Right atrium auricular region (tissue), 2 donors: ENCODE data around the gene ETV6. TPM values are rescaled to one million over a fixed set of nuclear protein-coding genes. Genes with fewer than 3 reads are reported as not detected.

ENCODE experiments used
- DNase-seq: peaks from one replicate; pipeline ENCODE4 v3.0.0-alpha.2; 2019; ENCODE audit warnings: low spot score
- H3K27ac ChIP-seq, 2 donors: fragments of 200-600 bp; sonication (generic); 1 replicate in 1 of 2; 2 replicates in 1 of 2; pipeline ENCODE4 v1.5.1; 2016 to 2019
- H3K27me3 ChIP-seq, 2 donors: fragments of 200-600 bp; sonication (generic); one replicate each; pipeline versions ENCODE4 v1.5.1 to v1.6.0; 2017 to 2019
- H3K36me3 ChIP-seq: fragments of 200-600 bp; sonication (generic); one replicate; pipeline ENCODE4 v1.5.1; 2016
- H3K4me1 ChIP-seq, 2 donors: fragments of 200-600 bp; sonication (generic); one replicate each; pipeline versions ENCODE4 v1.5.1 to v1.6.0; 2017 to 2019
- H3K4me3 ChIP-seq, 2 donors: fragments of 200-600 bp; sonication (generic); 1 replicate in 1 of 2; 2 replicates in 1 of 2; pipeline ENCODE4 v1.5.1; 2017 to 2019; ENCODE audit warnings: mild to moderate bottlenecking in 1 of 2, moderate library complexity in 1 of 2
- H3K9me3 ChIP-seq, 2 donors: fragments of 200-600 bp; sonication (generic); one replicate each; pipeline ENCODE4 v1.5.1; 2019
- total RNA-seq, 2 donors: library from RNA; depleted of rRNA; stranded (reverse); fragments of >200 nt; gene quantifications; one replicate each; pipeline ENCODE4 v1.1.0, GENCODE V29; 2016
- TF ChIP-seq, protein P1 (sequence below), 2 donors: fragments of 200-600 bp; sonication (generic); IDR thresholded peaks; one replicate each; pipeline ENCODE4 v1.5.1; 2019; ENCODE audit warnings: antibody characterized with exemption in 2 of 2

Gene ETV6
- total RNA-seq, 2 donors from 2014 or later: 6.7 TPM

- Histone ChIP-seq H3K9me3 (no peaks in the 10 kb centered on the region), H3K27ac (no peak overlapping the region), H3K4me3 (no peak overlapping the region), H3K27me3 (no peaks in the 10 kb centered on the region), H3K4me1 (no peaks in the 10 kb centered on the region), H3K36me3 (no peaks in the 10 kb centered on the region)
- no peak for DNase-seq
- TF ChIP-seq, protein P1, sequence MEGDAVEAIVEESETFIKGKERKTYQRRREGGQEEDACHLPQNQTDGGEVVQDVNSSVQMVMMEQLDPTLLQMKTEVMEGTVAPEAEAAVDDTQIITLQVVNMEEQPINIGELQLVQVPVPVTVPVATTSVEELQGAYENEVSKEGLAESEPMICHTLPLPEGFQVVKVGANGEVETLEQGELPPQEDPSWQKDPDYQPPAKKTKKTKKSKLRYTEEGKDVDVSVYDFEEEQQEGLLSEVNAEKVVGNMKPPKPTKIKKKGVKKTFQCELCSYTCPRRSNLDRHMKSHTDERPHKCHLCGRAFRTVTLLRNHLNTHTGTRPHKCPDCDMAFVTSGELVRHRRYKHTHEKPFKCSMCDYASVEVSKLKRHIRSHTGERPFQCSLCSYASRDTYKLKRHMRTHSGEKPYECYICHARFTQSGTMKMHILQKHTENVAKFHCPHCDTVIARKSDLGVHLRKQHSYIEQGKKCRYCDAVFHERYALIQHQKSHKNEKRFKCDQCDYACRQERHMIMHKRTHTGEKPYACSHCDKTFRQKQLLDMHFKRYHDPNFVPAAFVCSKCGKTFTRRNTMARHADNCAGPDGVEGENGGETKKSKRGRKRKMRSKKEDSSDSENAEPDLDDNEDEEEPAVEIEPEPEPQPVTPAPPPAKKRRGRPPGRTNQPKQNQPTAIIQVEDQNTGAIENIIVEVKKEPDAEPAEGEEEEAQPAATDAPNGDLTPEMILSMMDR (IDR thresholded peaks at IDR 0.05): no peak
Measured at GRCh38 chr12:11739980-11740577, 90.6 kb downstream of the ETV6 start.

GRCh38 chr12:11741434-11742092 is 92.1 kb downstream of the ETV6 start:
- Histone ChIP-seq H3K9me3 (no peaks in the 10 kb centered on the region), H3K4me3 (no peak overlapping the region), H3K27ac (no peak overlapping the region), H3K4me1 (no peaks in the 10 kb centered on the region), H3K27me3 (no peaks in the 10 kb centered on the region), H3K36me3 (no peaks in the 10 kb centered on the region)
- TF ChIP-seq, protein P1 (IDR thresholded peaks at IDR 0.05): no peak
- no peak for DNase-seq

- H3K27ac ChIP-seq: no peak overlapping the region
- no peaks in the 10 kb centered on the region for H3K36me3 ChIP-seq
- no peak overlapping the region for H3K4me3 ChIP-seq
- H3K9me3 ChIP-seq: no peaks in the 10 kb centered on the region
- no peaks in the 10 kb centered on the region for H3K4me1 ChIP-seq
- TF ChIP-seq, protein P1 (IDR thresholded peaks at IDR 0.05): no peak
- DNase-seq: no peak
- H3K27me3 ChIP-seq: no peaks in the 10 kb centered on the region
Measured at GRCh38 chr12:11743423-11744409, 94.2 kb downstream of the ETV6 start.

DNA sequence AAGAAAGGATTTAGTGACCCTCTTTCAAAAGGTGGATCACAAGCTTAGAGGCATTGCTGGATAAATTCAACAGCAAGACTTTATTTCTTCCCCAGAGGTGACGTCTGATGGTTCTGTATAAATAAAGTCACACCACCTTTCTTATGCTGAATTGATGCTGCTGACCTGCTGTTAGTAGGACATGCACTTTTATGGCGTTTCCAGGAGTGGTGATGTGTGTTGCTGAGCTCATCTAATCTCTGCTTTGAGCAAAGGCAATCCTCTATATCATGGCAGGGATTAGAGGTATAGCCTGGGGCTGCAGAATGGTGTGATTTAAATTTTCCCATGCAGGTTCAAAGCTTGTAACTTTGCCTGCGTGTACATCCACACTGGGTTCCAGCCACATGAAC is 94.9 kb downstream of the ETV6 start:
- no peaks in the 10 kb centered on the region for H3K4me1 ChIP-seq

GRCh38 chr12:11745113-11745512 is 95.6 kb downstream of the ETV6 start:
- Histone ChIP-seq H3K27ac (no peak overlapping the region), H3K4me3 (no peak overlapping the region)
- DNase-seq: no peak

More for the DNA sequence above, 94.9 kb downstream of the ETV6 start:
- no peaks in the 10 kb centered on the region for H3K9me3 ChIP-seq
- TF ChIP-seq, protein P1 (IDR thresholded peaks at IDR 0.05): no peak
- DNase-seq: no peak
- no peak overlapping the region for H3K27ac ChIP-seq
- H3K36me3 ChIP-seq: no peaks in the 10 kb centered on the region
- no peaks in the 10 kb centered on the region for H3K27me3 ChIP-seq
- H3K4me3 ChIP-seq: no peak overlapping the region

More at GRCh38 chr12:11745113-11745512, 95.6 kb downstream of the ETV6 start:
- Histone ChIP-seq H3K4me1 (no peaks in the 10 kb centered on the region), H3K9me3 (no peaks in the 10 kb centered on the region), H3K36me3 (no peaks in the 10 kb centered on the region), H3K27me3 (no peaks in the 10 kb centered on the region)
- TF ChIP-seq, protein P1 (IDR thresholded peaks at IDR 0.05): no peak
